ENCODE data around the gene CFAP92. TPM values are rescaled to one million over a fixed set of nuclear protein-coding genes. Genes with fewer than 3 reads are reported as not detected.

The CFAP92 gene
- total RNA-seq, 1 donor from 2014 or later: 1.6 TPM

- no peaks in the 10 kb centered on the region for H3K36me3 ChIP-seq (ENCODE audit: control insufficient read depth in 3 of 3, insufficient read depth in 3 of 3, low read length in 3 of 3)
- H3K4me1 ChIP-seq (ENCODE audit: control insufficient read depth in 3 of 3, insufficient read depth in 3 of 3, low read length in 3 of 3): peaks cover 6 to 11% (median 10%) of the 10 kb centered on the region in 3 donors
- H3K27me3 ChIP-seq (ENCODE audit: control insufficient read depth in 3 of 3, insufficient read depth in 3 of 3, low read length in 3 of 3): peaks cover 4 to 11% (median 5%) of the 10 kb centered on the region in 3 donors
- H3K27ac ChIP-seq (ENCODE audit: low read depth, low read length): no peak overlapping the region
- H3K9me3 ChIP-seq (ENCODE audit: control insufficient read depth in 3 of 3, low read length in 3 of 3): no peaks in the 10 kb centered on the region
- H3K9ac ChIP-seq (ENCODE audit: low read depth in 1 of 3, low read length in 3 of 3): no peak overlapping the region
- H3K4me3 ChIP-seq (ENCODE audit: low read length in 3 of 3): no peak overlapping the region
These were observed 988 bp upstream of the CFAP92 start for GRCh38 chr3:128994581-128995546.

- Histone ChIP-seq H3K9me3 (ENCODE audit: control insufficient read depth in 3 of 3, low read length in 3 of 3) (no peaks in the 10 kb centered on the region), H3K4me3 (ENCODE audit: low read length in 3 of 3) (peak overlapping the region; percentile 32 to 63 (median 57)), H3K27ac (ENCODE audit: low read depth, low read length) (no peak overlapping the region), H3K9ac (ENCODE audit: low read depth in 1 of 3, low read length in 3 of 3) (no peak overlapping the region), H3K4me1 (ENCODE audit: control insufficient read depth in 3 of 3, insufficient read depth in 3 of 3, low read length in 3 of 3) (peaks cover 4 to 11% (median 10%) of the 10 kb centered on the region in 3 donors), H3K36me3 (ENCODE audit: control insufficient read depth in 3 of 3, insufficient read depth in 3 of 3, low read length in 3 of 3) (no peaks in the 10 kb centered on the region), H3K27me3 (ENCODE audit: control insufficient read depth in 3 of 3, insufficient read depth in 3 of 3, low read length in 3 of 3) (peaks cover 4 to 11% (median 5%) of the 10 kb centered on the region in 3 donors)
These were observed 267 bp upstream of the CFAP92 start for GRCh38 chr3:128994173-128994512.

GRCh38 chr3:128992926-128993460, 883 bp downstream of the CFAP92 start:
- Histone ChIP-seq H3K4me3 (ENCODE audit: low read length in 3 of 3) (no peak overlapping the region), H3K27ac (ENCODE audit: low read depth, low read length) (no peak overlapping the region)

GRCh38 chr3:128991355-128991895, 2.5 kb downstream of the CFAP92 start:
- H3K9me3 ChIP-seq (ENCODE audit: control insufficient read depth in 3 of 3, low read length in 3 of 3): no peaks in the 10 kb centered on the region
- H3K9ac ChIP-seq (ENCODE audit: low read depth in 1 of 3, low read length in 3 of 3): no peak overlapping the region
- peaks cover 4 to 11% (median 10%) of the 10 kb centered on the region in 3 donors for H3K4me1 ChIP-seq (ENCODE audit: control insufficient read depth in 3 of 3, insufficient read depth in 3 of 3, low read length in 3 of 3)
- H3K4me3 ChIP-seq (ENCODE audit: low read length in 3 of 3): no peak overlapping the region
- H3K27ac ChIP-seq (ENCODE audit: low read depth, low read length): no peak overlapping the region
- peaks cover 4 to 11% (median 5%) of the 10 kb centered on the region in 3 donors for H3K27me3 ChIP-seq (ENCODE audit: control insufficient read depth in 3 of 3, insufficient read depth in 3 of 3, low read length in 3 of 3)
- no peaks in the 10 kb centered on the region for H3K36me3 ChIP-seq (ENCODE audit: control insufficient read depth in 3 of 3, insufficient read depth in 3 of 3, low read length in 3 of 3)

More at GRCh38 chr3:128992926-128993460, 883 bp downstream of the CFAP92 start:
- H3K36me3 ChIP-seq (ENCODE audit: control insufficient read depth in 3 of 3, insufficient read depth in 3 of 3, low read length in 3 of 3): no peaks in the 10 kb centered on the region
- H3K9me3 ChIP-seq (ENCODE audit: control insufficient read depth in 3 of 3, low read length in 3 of 3): no peaks in the 10 kb centered on the region
- peaks cover 4 to 11% (median 10%) of the 10 kb centered on the region in 3 donors for H3K4me1 ChIP-seq (ENCODE audit: control insufficient read depth in 3 of 3, insufficient read depth in 3 of 3, low read length in 3 of 3)
- H3K9ac ChIP-seq (ENCODE audit: low read depth in 1 of 3, low read length in 3 of 3): no peak overlapping the region
- peaks cover 4 to 11% (median 5%) of the 10 kb centered on the region in 3 donors for H3K27me3 ChIP-seq (ENCODE audit: control insufficient read depth in 3 of 3, insufficient read depth in 3 of 3, low read length in 3 of 3)

GRCh38 chr3:128988286-128988685, 5.6 kb downstream of the CFAP92 start:
- H3K9me3 ChIP-seq (ENCODE audit: control insufficient read depth in 3 of 3, low read length in 3 of 3): no peaks in the 10 kb centered on the region
- peaks cover 0 to under 1% (median 0%) of the 10 kb centered on the region in 3 donors for H3K4me1 ChIP-seq (ENCODE audit: control insufficient read depth in 3 of 3, insufficient read depth in 3 of 3, low read length in 3 of 3)
- H3K4me3 ChIP-seq (ENCODE audit: low read length in 3 of 3): no peak overlapping the region
- H3K27ac ChIP-seq (ENCODE audit: low read depth, low read length): no peak overlapping the region
- no peaks in the 10 kb centered on the region for H3K36me3 ChIP-seq (ENCODE audit: control insufficient read depth in 3 of 3, insufficient read depth in 3 of 3, low read length in 3 of 3)
- no peak overlapping the region for H3K9ac ChIP-seq (ENCODE audit: low read depth in 1 of 3, low read length in 3 of 3)
- H3K27me3 ChIP-seq (ENCODE audit: control insufficient read depth in 3 of 3, insufficient read depth in 3 of 3, low read length in 3 of 3): no peaks in the 10 kb centered on the region

GRCh38 chr3:128987302-128988100, 6.4 kb downstream of the CFAP92 start:
- no peak overlapping the region for H3K4me3 ChIP-seq (ENCODE audit: low read length in 3 of 3)

DNA sequence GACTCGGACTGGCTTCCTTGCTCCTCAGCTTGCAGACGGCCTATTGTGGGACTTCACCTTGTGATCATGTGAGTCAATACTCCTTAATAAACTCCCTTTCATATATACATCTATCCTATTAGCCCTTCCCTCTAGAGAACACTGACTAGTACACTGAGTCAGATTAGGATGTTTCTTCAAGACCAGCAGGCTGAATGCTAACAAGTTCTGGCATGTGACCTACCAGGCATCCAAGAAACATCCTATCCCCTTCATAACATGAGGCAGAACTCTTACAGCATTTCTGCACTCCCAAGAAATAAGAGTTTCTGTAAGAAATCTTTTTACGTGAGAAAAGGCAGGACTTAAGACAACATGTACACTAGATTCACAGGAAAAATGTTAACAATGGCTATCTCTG, 9.3 kb downstream of the CFAP92 start:
- Histone ChIP-seq H3K4me3 (ENCODE audit: low read length in 3 of 3) (no peak overlapping the region), H3K36me3 (ENCODE audit: control insufficient read depth in 3 of 3, insufficient read depth in 3 of 3, low read length in 3 of 3) (no peaks in the 10 kb centered on the region), H3K27ac (ENCODE audit: low read depth, low read length) (no peak overlapping the region), H3K27me3 (ENCODE audit: control insufficient read depth in 3 of 3, insufficient read depth in 3 of 3, low read length in 3 of 3) (no peaks in the 10 kb centered on the region), H3K9me3 (ENCODE audit: control insufficient read depth in 3 of 3, low read length in 3 of 3) (no peaks in the 10 kb centered on the region), H3K9ac (ENCODE audit: low read depth in 1 of 3, low read length in 3 of 3) (no peak overlapping the region), H3K4me1 (ENCODE audit: control insufficient read depth in 3 of 3, insufficient read depth in 3 of 3, low read length in 3 of 3) (no peaks in the 10 kb centered on the region)

More at GRCh38 chr3:128987302-128988100, 6.4 kb downstream of the CFAP92 start:
- Histone ChIP-seq H3K36me3 (ENCODE audit: control insufficient read depth in 3 of 3, insufficient read depth in 3 of 3, low read length in 3 of 3) (no peaks in the 10 kb centered on the region), H3K4me1 (ENCODE audit: control insufficient read depth in 3 of 3, insufficient read depth in 3 of 3, low read length in 3 of 3) (no peaks in the 10 kb centered on the region), H3K9me3 (ENCODE audit: control insufficient read depth in 3 of 3, low read length in 3 of 3) (no peaks in the 10 kb centered on the region), H3K27me3 (ENCODE audit: control insufficient read depth in 3 of 3, insufficient read depth in 3 of 3, low read length in 3 of 3) (no peaks in the 10 kb centered on the region), H3K27ac (ENCODE audit: low read depth, low read length) (no peak overlapping the region), H3K9ac (ENCODE audit: low read depth in 1 of 3, low read length in 3 of 3) (no peak overlapping the region)

DNA sequence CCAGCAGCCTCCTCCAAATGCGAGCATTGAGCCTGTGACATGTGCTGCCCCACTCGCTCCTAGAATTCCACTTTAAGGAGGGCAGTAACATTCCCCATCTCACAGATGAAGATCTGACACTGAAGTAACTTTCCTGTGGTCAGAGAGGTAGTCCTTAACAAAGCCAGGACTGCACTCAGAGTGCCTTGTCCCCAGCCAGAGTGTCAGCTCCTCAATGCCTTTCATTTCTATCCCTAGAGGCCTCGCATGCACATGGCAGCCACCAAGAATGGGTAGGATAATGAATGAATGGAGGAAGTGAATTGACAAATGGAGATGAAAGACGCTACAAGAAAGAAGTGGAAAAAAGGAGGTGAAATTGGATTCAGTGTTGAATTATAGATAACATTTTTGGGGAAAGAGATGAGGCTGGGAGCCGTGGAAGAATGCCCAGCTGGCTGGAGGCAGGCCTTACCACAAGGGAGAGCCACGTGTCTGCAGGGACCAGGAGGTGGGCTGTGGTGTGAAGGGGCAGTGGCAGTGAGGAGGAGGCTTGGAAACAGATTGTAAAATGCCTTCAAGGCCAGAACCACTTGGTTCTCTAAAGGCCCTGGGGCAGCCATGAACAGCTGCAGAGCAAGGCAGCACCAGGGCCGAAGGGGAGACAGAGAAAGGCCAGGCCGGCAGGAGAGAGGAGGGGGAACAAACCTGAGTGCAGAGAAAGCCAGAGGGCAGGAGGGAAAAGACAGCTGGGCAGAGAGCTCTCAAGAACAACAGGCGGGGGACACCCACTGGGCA, 10.4 kb downstream of the CFAP92 start:
- Histone ChIP-seq H3K9me3 (ENCODE audit: control insufficient read depth in 3 of 3, low read length in 3 of 3) (no peaks in the 10 kb centered on the region), H3K27ac (ENCODE audit: low read depth, low read length) (no peak overlapping the region), H3K27me3 (ENCODE audit: control insufficient read depth in 3 of 3, insufficient read depth in 3 of 3, low read length in 3 of 3) (no peaks in the 10 kb centered on the region), H3K9ac (ENCODE audit: low read depth in 1 of 3, low read length in 3 of 3) (no peak overlapping the region), H3K4me1 (ENCODE audit: control insufficient read depth in 3 of 3, insufficient read depth in 3 of 3, low read length in 3 of 3) (no peaks in the 10 kb centered on the region), H3K4me3 (ENCODE audit: low read length in 3 of 3) (no peak overlapping the region), H3K36me3 (ENCODE audit: control insufficient read depth in 3 of 3, insufficient read depth in 3 of 3, low read length in 3 of 3) (no peaks in the 10 kb centered on the region)

GRCh38 chr3:128975276-128975675, 18.6 kb downstream of the CFAP92 start:
- Histone ChIP-seq H3K9me3 (ENCODE audit: control insufficient read depth in 3 of 3, low read length in 3 of 3) (no peaks in the 10 kb centered on the region), H3K27me3 (ENCODE audit: control insufficient read depth in 3 of 3, insufficient read depth in 3 of 3, low read length in 3 of 3) (peaks cover 0 to 2% (median 0%) of the 10 kb centered on the region in 3 donors), H3K9ac (ENCODE audit: low read depth in 1 of 3, low read length in 3 of 3) (no peak overlapping the region), H3K4me1 (ENCODE audit: control insufficient read depth in 3 of 3, insufficient read depth in 3 of 3, low read length in 3 of 3) (peaks cover 13 to 16% (median 15%) of the 10 kb centered on the region in 3 donors), H3K36me3 (ENCODE audit: control insufficient read depth in 3 of 3, insufficient read depth in 3 of 3, low read length in 3 of 3) (no peaks in the 10 kb centered on the region), H3K4me3 (ENCODE audit: low read length in 3 of 3) (no peak overlapping the region), H3K27ac (ENCODE audit: low read depth, low read length) (no peak overlapping the region)
